NCI-H82 (cell line): ENCODE results near the gene ARHGAP22.

Experiments
- DNase-seq: peaks from one replicate; lab custom pipeline; 2025; lab: John Stamatoyannopoulos, UW

Gene ARHGAP22

GRCh38 chr10:48607356-48608278 is 2.7 kb upstream of the ARHGAP22 start:
- DNase-seq: no peak

- DNase-seq: no peak
Observed at GRCh38 chr10:48606530-48607355, 1.9 kb upstream of the ARHGAP22 start.

- no peak for DNase-seq
Observed at GRCh38 chr10:48605786-48606529, 1.1 kb upstream of the ARHGAP22 start.

- peak; percentile 23 for DNase-seq
Observed at GRCh38 chr10:48604039-48604990, 558 bp downstream of the ARHGAP22 start.

GRCh38 chr10:48603421-48604038 is 1.3 kb downstream of the ARHGAP22 start:
- no peak for DNase-seq

- no peak for DNase-seq
Observed at GRCh38 chr10:48602401-48603135, 2.3 kb downstream of the ARHGAP22 start.

- DNase-seq: no peak
Observed at GRCh38 chr10:48601789-48602188, 3.1 kb downstream of the ARHGAP22 start.

GRCh38 chr10:48600645-48601505 is 4.0 kb downstream of the ARHGAP22 start:
- no peak for DNase-seq

- DNase-seq: no peak
Observed at GRCh38 chr10:48599830-48600134, 5.1 kb downstream of the ARHGAP22 start.

GRCh38 chr10:48598936-48599829 is 5.7 kb downstream of the ARHGAP22 start:
- DNase-seq: no peak

- no peak for DNase-seq
Observed at GRCh38 chr10:48598243-48598935, 6.5 kb downstream of the ARHGAP22 start.

GRCh38 chr10:48595539-48595932 is 9.3 kb downstream of the ARHGAP22 start:
- no peak for DNase-seq

- DNase-seq: no peak
Observed at GRCh38 chr10:48594803-48595538, 9.9 kb downstream of the ARHGAP22 start.

- DNase-seq: no peak
Observed at GRCh38 chr10:48594371-48594770, 10.5 kb downstream of the ARHGAP22 start.

- DNase-seq: no peak
Observed at GRCh38 chr10:48592346-48592745, 12.5 kb downstream of the ARHGAP22 start.

- DNase-seq: no peak
Observed at GRCh38 chr10:48590945-48591344, 13.9 kb downstream of the ARHGAP22 start.

GRCh38 chr10:48589266-48589665 is 15.6 kb downstream of the ARHGAP22 start:
- DNase-seq: no peak
